K562 (cell line): ENCODE results near the gene SLC38A11. TPM values are rescaled to one million over a fixed set of nuclear protein-coding genes. Genes with fewer than 3 reads are reported as not detected.

Experiments
- ATAC-seq: fragments of 200-7000 bp; cut with Tn5 transposase; 3 replicates; pipeline ENCODE4 v1.9.1; 2020; ENCODE audit warnings: moderate library complexity
- BruUV-seq: library from RNA; stranded (reverse); fragments of 400-500 nt; replicated peaks from 2 replicates; lab custom pipeline; 2021; lab: Mats Ljungman, UMichigan
- CTCF ChIA-PET: fragments of 300-600 bp; formaldehyde crosslinking; extraction: SDS; loops from one replicate; lab custom pipeline; 2021; ENCODE audit warnings: low intra/inter-chr PET ratio; lab: Yijun Ruan, JAX
- POLR2A ChIA-PET: fragments of 300-600, 350-650 bp; sonication (Branson Sonifier 250); formaldehyde crosslinking; extraction: SDS; loops from one replicate; lab custom pipeline; 2021; ENCODE audit warnings: antibody characterized with exemption, inconsistent platforms; lab: Yijun Ruan, JAX
- DNase-seq, 4 experiments: peaks; one replicate each; pipeline versions ENCODE4 v3.0.0 to v3.0.0-alpha.2; 2011 to 2018; ENCODE audit warnings: low spot score in 3 of 4, mixed read lengths in 3 of 4; ENCODE audit errors: extremely low read depth in 1 of 4
- FAIRE-seq: peaks from 2 replicates; lab custom pipeline; 2011; peaks lifted over from hg19 to GRCh38; lab: Jason Lieb, UNC
- H2AFZ ChIP-seq: 2 replicates; pipeline ENCODE4 v1.6.0; 2011; ENCODE audit warnings: low read depth, low read length, control low read depth, inconsistent platforms
- H3K27ac ChIP-seq: fragments of 200-600 bp; 3 replicates; pipeline ENCODE4 v1.8.0; 2011; ENCODE audit warnings: low read depth, mild to moderate bottlenecking, control low read depth, inconsistent platforms, low read length, moderate library complexity, mixed read lengths; ENCODE audit errors: extremely low read depth
- H3K27me3 ChIP-seq, 2 experiments: fragments of 300-600 bp in 1 of 2; 2 replicates in 1 of 2; 3 replicates in 1 of 2; pipeline versions ENCODE4 v1.6.0 to v1.8.0; 2011; ENCODE audit warnings: inconsistent platforms in 2 of 2, low read length in 2 of 2, mild to moderate bottlenecking in 1 of 2, mixed read lengths in 1 of 2, moderate library complexity in 1 of 2; ENCODE audit not compliant: control insufficient read depth in 2 of 2, insufficient read depth in 2 of 2
- H3K36me3 ChIP-seq: fragments of 300-600 bp; 3 replicates; pipeline ENCODE4 v1.8.0; 2011; ENCODE audit warnings: mild to moderate bottlenecking, low read length, inconsistent platforms; ENCODE audit not compliant: control insufficient read depth, insufficient read depth
- H3K4me1 ChIP-seq, 2 experiments: fragments of 200-600 bp in 1 of 2; replicated peaks in 1 of 2; 2 replicates in 1 of 2; 3 replicates in 1 of 2; pipeline versions ENCODE4 v1.5.1 to v1.8.0; 2011; ENCODE audit warnings: inconsistent platforms in 2 of 2, low read length in 2 of 2, mild to moderate bottlenecking in 1 of 2, mixed read lengths in 1 of 2, moderate library complexity in 1 of 2; ENCODE audit not compliant: control insufficient read depth in 2 of 2, insufficient read depth in 2 of 2
- H3K4me2 ChIP-seq: 2 replicates; pipeline ENCODE4 v1.6.1; 2011; ENCODE audit warnings: low read length, control low read depth, inconsistent platforms, mixed read lengths; ENCODE audit not compliant: insufficient read depth
- H3K4me3 ChIP-seq: fragments of 200-600 bp; sonication (generic), shearing (Covaris generic); 2 replicates; pipeline ENCODE4 v1.5.1; 2016; ENCODE audit warnings: control low read depth, inconsistent platforms
- H3K79me2 ChIP-seq: fragments of 200-600 bp; 3 replicates; pipeline ENCODE4 v1.8.0; 2011; ENCODE audit warnings: low read length, inconsistent platforms; ENCODE audit not compliant: control insufficient read depth, insufficient read depth
- H3K9ac ChIP-seq, 2 experiments: 2 replicates each; pipeline versions ENCODE4 v1.6.0 to v1.6.1; 2011; ENCODE audit warnings: low read depth in 2 of 2, low read length in 2 of 2, control low read depth in 1 of 2, inconsistent platforms in 1 of 2, mild to moderate bottlenecking in 1 of 2, mixed read lengths in 1 of 2; ENCODE audit not compliant: insufficient read depth in 1 of 2
- H3K9me1 ChIP-seq: one replicate; pipeline ENCODE4 v1.6.0; 2011; ENCODE audit warnings: inconsistent platforms, mild to moderate bottlenecking, low read length, moderate library complexity; ENCODE audit not compliant: control insufficient read depth, insufficient read depth
- H3K9me3 ChIP-seq: replicated peaks from 2 replicates; pipeline ENCODE4 v1.5.1; 2011; ENCODE audit warnings: low read depth, low read length, inconsistent platforms; ENCODE audit not compliant: control insufficient read depth, insufficient read depth
- H4K20me1 ChIP-seq: replicated peaks from 2 replicates; pipeline ENCODE4 v1.6.1; 2011; ENCODE audit warnings: low read length, inconsistent platforms, mixed read lengths; ENCODE audit not compliant: control insufficient read depth, insufficient read depth
- CHD4 ChIP-seq: fragments of 200-600 bp; sonication (generic); IDR thresholded peaks from 3 replicates; pipeline ENCODE4 v1.6.1; 2012; ENCODE audit warnings: low read depth, mild to moderate bottlenecking, mixed read lengths, low read length, inconsistent platforms; ENCODE audit not compliant: insufficient read depth, insufficient replicate concordance, poor library complexity, severe bottlenecking
- HIVEP1 ChIP-seq: fragments of 250-450 bp; sonication (Bioruptor Pico); IDR thresholded peaks from 2 replicates; pipeline ENCODE4 v1.4.0; 2020; ENCODE audit warnings: mild to moderate bottlenecking
- KAT2B ChIP-seq: IDR thresholded peaks from one replicate; pipeline ENCODE4 v1.6.1; 2012; ENCODE audit warnings: low read depth, mild to moderate bottlenecking, control low read depth, inconsistent platforms, low read length, moderate library complexity
- L3MBTL2 ChIP-seq: fragments of 450-650 bp; IDR thresholded peaks from 2 replicates; pipeline ENCODE4 v1.6.1; 2016; ENCODE audit warnings: mild to moderate bottlenecking, moderate library complexity
- MYNN ChIP-seq, 2 experiments: sonication (generic); formaldehyde crosslinking in 1 of 2; IDR thresholded peaks; 2 replicates each; pipeline versions ENCODE4 v1.5.0 to v1.6.1; 2016 to 2020; ENCODE audit warnings: antibody characterized with exemption in 1 of 2, missing genetic modification reagents in 1 of 2
- NUFIP1 ChIP-seq: fragments of 450-650 bp; IDR thresholded peaks from 2 replicates; pipeline ENCODE4 v1.6.1; 2018; ENCODE audit not compliant: partially characterized antibody
- RCOR1 ChIP-seq, 2 experiments: IDR thresholded peaks; 2 replicates each; pipeline ENCODE4 v1.6.1; 2012; ENCODE audit warnings: low read depth in 2 of 2, low read length in 2 of 2, borderline replicate concordance in 1 of 2, improper control_type of control experiment in 1 of 2
- SAFB2 ChIP-seq: fragments of 200-400 bp; formaldehyde crosslinking; IDR thresholded peaks from 2 replicates; pipeline ENCODE4 v1.6.1; 2018; ENCODE audit warnings: borderline replicate concordance, low read length, low read depth, moderate library complexity; ENCODE audit not compliant: severe bottlenecking
- STAG1 ChIP-seq: sonication (generic); formaldehyde crosslinking; IDR thresholded peaks from 2 replicates; pipeline ENCODE4 v1.5.0; 2020; ENCODE audit warnings: missing genetic modification reagents, borderline replicate concordance
- TCF3 ChIP-seq: sonication (generic); formaldehyde crosslinking; IDR thresholded peaks from 2 replicates; pipeline ENCODE4 v1.4.0; 2020; ENCODE audit warnings: mild to moderate bottlenecking, missing genetic modification reagents
- TEAD4 ChIP-seq, 2 experiments: sonication (generic) in 1 of 2; formaldehyde crosslinking in 1 of 2; IDR thresholded peaks; 2 replicates each; pipeline versions ENCODE4 v1.6.1 to v1.8.0; 2012 to 2022; ENCODE audit warnings: borderline replicate concordance in 1 of 2, inconsistent platforms in 1 of 2, low read length in 1 of 2, mild to moderate bottlenecking in 1 of 2, missing genetic modification reagents in 1 of 2
- TRIM28 ChIP-seq: fragments of 450-650 bp; IDR thresholded peaks from 2 replicates; pipeline ENCODE4 v1.6.1; 2017
- ZC3H4 ChIP-seq: sonication (generic); formaldehyde crosslinking; IDR thresholded peaks from 2 replicates; pipeline ENCODE4 v1.9.0; 2021; ENCODE audit warnings: missing genetic modification reagents, borderline replicate concordance
- ZNF224 ChIP-seq: sonication (generic); formaldehyde crosslinking; IDR thresholded peaks from 2 replicates; pipeline ENCODE4 v1.8.0; 2022; ENCODE audit warnings: mild to moderate bottlenecking, missing genetic modification reagents
- ZNF3 ChIP-seq: fragments of 250-450 bp; sonication (Bioruptor Pico); IDR thresholded peaks from 2 replicates; pipeline ENCODE4 v1.5.0; 2021; ENCODE audit warnings: mild to moderate bottlenecking, moderate library complexity
- ZSCAN32 ChIP-seq: fragments of 450-650 bp; formaldehyde crosslinking; IDR thresholded peaks from 2 replicates; pipeline ENCODE4 v1.4.0; 2020; ENCODE audit warnings: mild to moderate bottlenecking, moderate library complexity
- WGBS: fragments of 100-300 bp; shearing (Covaris generic); methylation state at CpG from one replicate; pipeline ENCODE4 v1.1.6; 2016; ENCODE audit warnings: low coverage, mixed read lengths; ENCODE audit not compliant: insufficient coverage; ENCODE audit errors: missing lambda C conversion rate; 5-methylcytosine and 5-hydroxymethylcytosine counted together
- in situ Hi-C: fragments of 300-500 bp; cut with MboI; formaldehyde crosslinking; loops from 4 replicates; pipeline ENCODE4 v1.15.0; 2018; ENCODE audit warnings: inconsistent platforms, mixed read lengths
- intact Hi-C: fragments of 100-400 bp; cut with micrococcal nuclease; formaldehyde crosslinking; loops from 2 replicates; pipeline ENCODE4 v1.14.2; 2022
- polyA plus RNA-seq, 8 experiments: library from polyadenylated mRNA; depleted of rRNA in 4 of 8; stranded (reverse) in 5 of 8; unstranded in 3 of 8; fragments of >200 nt; fragmentation: Nextera tagmentation in 2 of 8; fragmentation: Illumina TruSeq in 1 of 8; extraction: Ambion mirVana in 2 of 8; extraction: Trizol in 1 of 8; gene quantifications; 2 replicates each; pipeline versions ENCODE4 v1.2.1 to v1.2.3, GENCODE V29; 2011 to 2014; ENCODE audit warnings: inconsistent platforms in 1 of 8, missing spikeins in 1 of 8
- total RNA-seq, 7 experiments: library from RNA; depleted of rRNA in 6 of 7; stranded (reverse); fragments of >200 nt in 6 of 7; fragmentation: Illumina TruSeq in 2 of 7; extraction: Trizol in 2 of 7; gene quantifications; 2 replicates each; pipeline versions ENCODE4 v1.2.1 to v1.2.3, GENCODE V29; 2011 to 2021; ENCODE audit warnings: low replicate concordance in 1 of 7
- TF ChIP-seq, protein P1 (sequence below), 3 experiments: IDR thresholded peaks in 2 of 3; conservative IDR thresholded peaks in 1 of 3; 2 replicates each; pipeline ENCODE4 v1.5.1; 2011 to 2012; ENCODE audit warnings: low read length in 3 of 3, mild to moderate bottlenecking in 3 of 3, control low read depth in 2 of 3, improper control_type of control experiment in 1 of 3, inconsistent platforms in 1 of 3, low read depth in 1 of 3, mixed read lengths in 1 of 3, moderate library complexity in 1 of 3; ENCODE audit not compliant: insufficient read depth in 2 of 3
- TF ChIP-seq, protein P2 (sequence below): fragments of 450-650 bp; formaldehyde crosslinking; IDR thresholded peaks from 2 replicates; pipeline ENCODE4 v1.4.0; 2022; ENCODE audit warnings: missing genetic modification characterization

Gene SLC38A11
- total and polyA plus RNA-seq, 9 of the 15 experiments (the other 6 are each of a cell fraction or from before 2014, with no cell fraction given), result not detected

DNA sequence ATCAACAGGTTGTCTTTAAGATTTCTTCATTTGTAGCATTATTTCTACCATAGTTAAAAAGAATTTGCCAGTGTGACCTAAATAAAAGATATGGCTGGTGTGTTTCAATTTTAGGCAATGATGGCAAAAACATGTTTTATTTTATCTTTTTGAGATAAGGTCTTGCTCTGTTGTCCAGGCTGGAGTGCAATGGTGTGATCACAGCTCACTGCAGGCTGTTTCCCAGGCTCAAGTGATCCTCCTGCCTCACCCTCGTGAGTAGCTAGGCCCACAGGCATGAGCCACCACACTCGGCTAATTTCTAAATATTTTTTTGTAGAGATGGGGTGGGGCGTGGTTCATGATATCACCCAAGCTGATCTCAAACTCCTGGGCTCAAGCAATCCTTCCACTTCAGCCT is 66.7 kb downstream of the SLC38A11 start:
- 0% methylated on average over 3 of the region's 3 CpGs for WGBS
- Histone ChIP-seq H3K79me2 (no peaks in the 10 kb centered on the region), H3K4me3 (no peak overlapping the region), H3K4me2 (no peak overlapping the region), H3K36me3 (no peaks in the 10 kb centered on the region), H2AFZ (no peak overlapping the region), H3K9ac (no peak overlapping the region), H3K9me3 (no peaks in the 10 kb centered on the region; the same call in 1 of the 2 replicates), H3K9me1 (no peaks in the 10 kb centered on the region), H4K20me1 (no peaks in the 10 kb centered on the region), H3K4me1 (no peaks in the 10 kb centered on the region), H3K27me3 (no peaks in the 10 kb centered on the region), H3K27ac (no peak overlapping the region)
- FAIRE-seq, result no peak
- in situ Hi-C loops (no loop called here), intact Hi-C loops (no loop called here)
- BruUV-seq, result no TSS peak
- no peak for ATAC-seq
- ChIA-PET CTCF (no interaction called here), POLR2A (no interaction called here)
- TF ChIP-seq ZC3H4 (no peak), SAFB2 (no peak), TRIM28 (no peak), CHD4 (no peak), ZNF224 (CRISPR knock-in tag) (no peak), TEAD4 (IDR thresholded peaks at IDR 0.05; ENCODE audit: low read length) (no peak), TEAD4 (CRISPR knock-in tag; IDR thresholded peaks at IDR 0.05; ENCODE audit: borderline replicate concordance) (no peak), TCF3 (CRISPR knock-in tag) (no peak), KAT2B (no peak), ZSCAN32 (CRISPR knock-in tag) (no peak), STAG1 (no peak), RCOR1 (IDR thresholded peaks at IDR 0.05; ENCODE audit: borderline replicate concordance in 1 of 2, low read depth in 2 of 2, low read length in 2 of 2) (no peak), L3MBTL2 (no peak), HIVEP1 (CRISPR knock-in tag) (no peak), ZNF3 (CRISPR knock-in tag) (no peak), MYNN (IDR thresholded peaks at IDR 0.05) (no peak), MYNN (CRISPR knock-in tag; IDR thresholded peaks at IDR 0.05) (no peak), NUFIP1 (no peak)
- TF ChIP-seq, protein P1, sequence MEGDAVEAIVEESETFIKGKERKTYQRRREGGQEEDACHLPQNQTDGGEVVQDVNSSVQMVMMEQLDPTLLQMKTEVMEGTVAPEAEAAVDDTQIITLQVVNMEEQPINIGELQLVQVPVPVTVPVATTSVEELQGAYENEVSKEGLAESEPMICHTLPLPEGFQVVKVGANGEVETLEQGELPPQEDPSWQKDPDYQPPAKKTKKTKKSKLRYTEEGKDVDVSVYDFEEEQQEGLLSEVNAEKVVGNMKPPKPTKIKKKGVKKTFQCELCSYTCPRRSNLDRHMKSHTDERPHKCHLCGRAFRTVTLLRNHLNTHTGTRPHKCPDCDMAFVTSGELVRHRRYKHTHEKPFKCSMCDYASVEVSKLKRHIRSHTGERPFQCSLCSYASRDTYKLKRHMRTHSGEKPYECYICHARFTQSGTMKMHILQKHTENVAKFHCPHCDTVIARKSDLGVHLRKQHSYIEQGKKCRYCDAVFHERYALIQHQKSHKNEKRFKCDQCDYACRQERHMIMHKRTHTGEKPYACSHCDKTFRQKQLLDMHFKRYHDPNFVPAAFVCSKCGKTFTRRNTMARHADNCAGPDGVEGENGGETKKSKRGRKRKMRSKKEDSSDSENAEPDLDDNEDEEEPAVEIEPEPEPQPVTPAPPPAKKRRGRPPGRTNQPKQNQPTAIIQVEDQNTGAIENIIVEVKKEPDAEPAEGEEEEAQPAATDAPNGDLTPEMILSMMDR (IDR thresholded peaks at IDR 0.05 in 2 of 3, conservative IDR thresholded peaks at IDR 0.05 in 1 of 3; ENCODE audit: insufficient read depth in 2 of 3, low read depth in 1 of 3, low read length in 3 of 3), result no peak
- TF ChIP-seq, protein P2, sequence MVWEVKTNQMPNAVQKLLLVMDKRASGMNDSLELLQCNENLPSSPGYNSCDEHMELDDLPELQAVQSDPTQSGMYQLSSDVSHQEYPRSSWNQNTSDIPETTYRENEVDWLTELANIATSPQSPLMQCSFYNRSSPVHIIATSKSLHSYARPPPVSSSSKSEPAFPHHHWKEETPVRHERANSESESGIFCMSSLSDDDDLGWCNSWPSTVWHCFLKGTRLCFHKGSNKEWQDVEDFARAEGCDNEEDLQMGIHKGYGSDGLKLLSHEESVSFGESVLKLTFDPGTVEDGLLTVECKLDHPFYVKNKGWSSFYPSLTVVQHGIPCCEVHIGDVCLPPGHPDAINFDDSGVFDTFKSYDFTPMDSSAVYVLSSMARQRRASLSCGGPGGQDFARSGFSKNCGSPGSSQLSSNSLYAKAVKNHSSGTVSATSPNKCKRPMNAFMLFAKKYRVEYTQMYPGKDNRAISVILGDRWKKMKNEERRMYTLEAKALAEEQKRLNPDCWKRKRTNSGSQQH (CRISPR knock-in tag), result no peak
- no peak for DNase-seq
